ENCODE results near the gene ZNF532.

DNA sequence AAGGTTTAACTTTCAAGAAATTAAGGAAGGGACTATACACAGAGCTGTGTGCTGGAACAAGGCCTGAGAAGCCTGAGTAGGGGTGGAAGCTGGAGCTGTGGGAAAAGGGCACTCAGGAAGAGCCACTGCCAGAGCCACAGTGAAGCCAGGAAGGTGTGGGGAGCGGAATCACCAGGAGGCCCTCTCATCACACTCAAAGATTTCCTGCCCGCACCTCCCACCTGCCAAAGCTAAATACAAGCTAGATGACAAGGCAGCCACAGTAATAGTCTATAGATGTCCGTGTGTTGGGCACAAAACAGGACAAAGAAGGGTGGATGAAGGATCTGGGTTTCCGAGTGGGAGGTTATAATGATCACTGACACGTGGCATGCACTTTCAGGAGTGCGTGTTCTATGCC, 126.0 kb downstream of the ZNF532 start:
- TF ChIP-seq CTCF (IDR thresholded peaks at IDR 0.05; ENCODE audit: low read length) (no peak), EZH2 (optimal IDR thresholded peaks at IDR 0.05; ENCODE audit: low read depth, low read length) (no peak)
